HG02610 (cell line): ENCODE results near the gene ESF1.

Source experiments
- ATAC-seq: cut with Tn5 transposase; IDR thresholded peaks from one replicate; pipeline ENCODE4 v1.9.1; 2021; ENCODE audit warnings: mild to moderate bottlenecking, moderate library complexity; ENCODE audit not compliant: unreplicated experiment

Gene ESF1, protein sequence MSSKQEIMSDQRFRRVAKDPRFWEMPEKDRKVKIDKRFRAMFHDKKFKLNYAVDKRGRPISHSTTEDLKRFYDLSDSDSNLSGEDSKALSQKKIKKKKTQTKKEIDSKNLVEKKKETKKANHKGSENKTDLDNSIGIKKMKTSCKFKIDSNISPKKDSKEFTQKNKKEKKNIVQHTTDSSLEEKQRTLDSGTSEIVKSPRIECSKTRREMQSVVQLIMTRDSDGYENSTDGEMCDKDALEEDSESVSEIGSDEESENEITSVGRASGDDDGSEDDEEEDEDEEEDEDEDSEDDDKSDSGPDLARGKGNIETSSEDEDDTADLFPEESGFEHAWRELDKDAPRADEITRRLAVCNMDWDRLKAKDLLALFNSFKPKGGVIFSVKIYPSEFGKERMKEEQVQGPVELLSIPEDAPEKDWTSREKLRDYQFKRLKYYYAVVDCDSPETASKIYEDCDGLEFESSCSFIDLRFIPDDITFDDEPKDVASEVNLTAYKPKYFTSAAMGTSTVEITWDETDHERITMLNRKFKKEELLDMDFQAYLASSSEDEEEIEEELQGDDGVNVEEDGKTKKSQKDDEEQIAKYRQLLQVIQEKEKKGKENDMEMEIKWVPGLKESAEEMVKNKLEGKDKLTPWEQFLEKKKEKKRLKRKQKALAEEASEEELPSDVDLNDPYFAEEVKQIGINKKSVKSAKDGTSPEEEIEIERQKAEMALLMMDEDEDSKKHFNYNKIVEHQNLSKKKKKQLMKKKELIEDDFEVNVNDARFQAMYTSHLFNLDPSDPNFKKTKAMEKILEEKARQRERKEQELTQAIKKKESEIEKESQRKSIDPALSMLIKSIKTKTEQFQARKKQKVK

DNA sequence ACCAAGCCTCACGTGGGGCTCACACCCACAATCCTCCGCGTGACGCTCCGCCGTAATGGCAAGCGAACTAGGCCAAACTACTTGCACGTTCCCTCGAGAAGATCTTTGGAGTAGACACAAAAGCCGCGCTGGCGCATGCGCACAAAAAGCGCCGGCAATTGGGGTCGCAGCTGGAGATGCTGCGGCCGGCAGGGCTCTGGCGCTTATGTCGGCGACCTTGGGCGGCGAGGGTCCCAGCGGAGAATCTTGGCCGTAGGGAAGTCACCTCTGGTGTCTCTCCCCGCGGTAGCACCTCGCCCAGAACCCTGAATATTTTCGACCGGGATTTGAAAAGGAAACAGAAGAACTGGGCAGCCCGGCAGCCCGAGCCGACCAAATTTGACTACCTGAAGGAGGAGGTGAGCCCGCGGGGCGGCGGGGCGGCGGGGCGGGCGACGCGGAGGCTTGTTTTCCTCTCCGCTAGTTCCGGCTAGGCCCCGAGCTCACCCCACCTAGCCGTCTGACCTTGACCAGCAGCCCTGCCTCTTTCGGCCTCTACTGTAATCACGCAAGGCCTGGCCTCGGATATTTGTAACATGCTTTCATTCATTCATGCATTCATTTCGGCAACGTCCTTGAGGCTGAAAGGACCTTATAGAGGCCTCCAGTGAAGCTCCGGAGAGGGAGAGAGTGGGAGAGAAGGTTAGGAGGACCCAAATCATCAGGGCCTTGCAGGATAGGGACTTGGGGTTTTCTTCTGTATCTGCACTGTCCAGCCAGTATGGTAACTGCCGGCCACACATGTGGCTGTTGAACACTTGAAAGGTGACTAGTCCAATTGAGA is at the start of gene ESF1, which contains the start of gene NDUFAF5:
Gene ESF1, minus strand, starts transcription at position 27 of the 823 bp plus-strand sequence. CDS start 1,779 bp downstream, outside the sequence.
Gene NDUFAF5, plus strand, starts transcription at position 136 of the 823 bp plus-strand sequence. Its CDS starts 41 bp downstream, at position 177.
- ATAC-seq, result peak; percentile 97

DNA sequence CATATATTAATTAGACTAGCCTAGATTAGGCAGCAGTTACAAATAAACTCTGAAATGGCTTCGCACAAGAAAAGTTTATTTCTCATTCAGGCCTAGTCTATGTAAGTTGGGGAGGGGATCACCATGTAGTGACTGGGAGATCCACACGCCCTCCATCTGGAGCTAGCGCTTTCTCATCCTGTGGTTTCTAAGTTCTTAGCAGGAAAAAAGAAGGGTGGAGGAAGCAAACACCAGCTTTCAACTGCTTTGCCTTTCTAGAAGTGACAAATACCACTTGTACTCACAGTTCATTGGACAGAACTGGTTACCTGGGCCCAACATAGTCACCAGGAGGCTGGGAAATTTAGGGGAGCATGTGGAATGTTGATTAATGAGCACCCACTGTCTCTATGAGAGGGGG is 46.8 kb upstream of the ESF1 start:
- no peak for ATAC-seq

DNA sequence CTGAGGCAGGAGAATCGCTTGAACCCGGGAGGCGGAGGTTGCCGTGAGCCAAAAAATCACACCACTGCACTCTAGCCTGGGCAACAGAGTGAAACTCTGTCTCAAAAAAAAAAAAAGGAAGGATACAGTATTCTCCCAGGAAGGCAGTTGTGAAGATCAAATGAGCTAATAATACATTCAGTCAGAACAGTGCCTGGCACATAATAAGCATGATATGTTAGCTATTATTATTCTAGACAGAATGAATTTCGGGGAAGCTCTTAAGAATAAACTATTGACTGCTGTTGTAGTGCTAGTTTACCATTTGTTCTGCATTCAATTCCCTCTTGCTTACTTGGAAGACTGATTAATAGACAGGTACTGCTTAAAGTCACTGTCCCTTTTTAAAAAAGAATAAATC is 40.7 kb upstream of the ESF1 start:
- no peak for ATAC-seq

- no peak for ATAC-seq
Observed at GRCh38 chr20:13824459-13824858, 39.7 kb upstream of the ESF1 start.

DNA sequence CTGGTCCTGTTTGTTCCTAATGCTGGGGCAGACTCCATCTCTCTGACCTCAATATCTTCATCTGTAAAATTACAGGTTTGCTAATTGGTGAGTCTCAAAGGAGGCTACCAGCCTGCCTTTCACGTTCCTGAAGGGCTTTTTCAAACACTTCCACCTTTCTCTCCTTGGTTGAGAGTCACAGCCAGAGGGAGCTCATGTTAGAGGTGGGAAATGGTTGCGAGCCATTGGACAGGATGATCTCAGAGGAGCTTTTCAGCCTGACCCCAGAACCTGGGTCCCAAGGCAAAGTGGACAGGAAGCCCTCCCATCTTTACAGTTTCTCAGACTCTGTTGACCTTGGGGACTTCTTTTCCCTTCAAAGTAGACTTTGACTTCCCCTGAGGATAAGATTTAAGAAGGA is 37.7 kb upstream of the ESF1 start:
- ATAC-seq, result no peak

GRCh38 chr20:13821876-13822275 is 37.2 kb upstream of the ESF1 start:
- ATAC-seq, result no peak

DNA sequence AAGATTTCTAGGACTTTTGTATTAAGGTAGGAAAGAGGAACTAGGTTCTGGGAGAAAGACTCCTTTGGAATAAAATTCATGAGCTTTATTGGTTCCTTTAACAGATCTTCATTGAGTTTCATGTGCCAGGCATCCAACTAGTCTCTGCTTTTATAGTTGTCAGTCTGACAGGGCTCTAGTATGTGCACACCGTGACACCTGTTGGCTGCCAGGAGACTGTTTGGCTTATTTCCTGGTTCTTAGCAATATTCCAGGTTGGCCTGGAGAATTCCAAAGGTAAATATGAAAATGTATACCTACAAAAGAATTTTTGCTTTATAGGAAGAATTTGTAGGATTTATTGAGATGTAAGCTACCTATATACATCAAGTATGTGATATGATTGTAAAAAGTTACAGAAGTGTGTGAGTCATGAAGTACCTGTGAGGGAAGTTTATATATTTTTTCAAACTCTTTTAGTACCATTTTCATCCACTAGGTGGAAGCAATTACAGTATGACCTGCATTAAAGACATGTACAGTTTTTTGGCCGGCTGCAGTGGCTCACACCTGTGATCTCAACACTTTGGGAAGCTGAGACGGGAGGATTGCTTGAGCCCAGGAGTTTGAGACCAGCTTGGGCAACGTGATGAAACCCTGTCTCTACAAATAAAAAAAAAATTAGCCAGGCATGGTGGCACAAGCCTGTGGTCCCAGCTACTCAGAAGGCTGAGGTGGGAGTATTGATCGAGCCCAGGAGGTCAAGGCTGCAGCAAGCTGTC is 35.3 kb upstream of the ESF1 start:
- ATAC-seq, result peak; percentile 81

- ATAC-seq, result no peak
Observed at GRCh38 chr20:13817342-13817741, 32.6 kb upstream of the ESF1 start.

GRCh38 chr20:13816757-13817156 is 32.0 kb upstream of the ESF1 start:
- ATAC-seq, result no peak

GRCh38 chr20:13814672-13815071 is 30.0 kb upstream of the ESF1 start:
- no peak for ATAC-seq

DNA sequence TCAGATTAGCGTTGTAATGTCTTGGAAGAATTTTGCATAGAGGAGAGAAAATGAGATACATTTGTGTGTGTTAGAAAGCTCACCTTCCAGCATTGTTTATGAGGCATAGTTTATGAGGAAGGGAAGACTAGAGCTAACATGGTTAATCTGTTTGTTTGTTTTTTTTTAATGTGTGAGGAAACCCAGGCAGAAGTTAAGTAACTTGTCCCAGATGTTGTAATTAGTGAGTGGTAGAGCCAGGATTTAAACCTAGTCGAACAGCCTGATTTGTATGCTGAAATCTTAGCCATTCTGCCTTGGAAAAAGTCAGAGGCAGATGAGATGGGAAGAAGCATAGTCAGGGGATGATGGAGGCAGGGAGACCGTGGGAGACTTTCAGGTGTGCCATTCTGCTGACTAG is 29.2 kb upstream of the ESF1 start:
- no peak for ATAC-seq

- no peak for ATAC-seq
Observed at GRCh38 chr20:13810446-13810845, 25.7 kb upstream of the ESF1 start.

DNA sequence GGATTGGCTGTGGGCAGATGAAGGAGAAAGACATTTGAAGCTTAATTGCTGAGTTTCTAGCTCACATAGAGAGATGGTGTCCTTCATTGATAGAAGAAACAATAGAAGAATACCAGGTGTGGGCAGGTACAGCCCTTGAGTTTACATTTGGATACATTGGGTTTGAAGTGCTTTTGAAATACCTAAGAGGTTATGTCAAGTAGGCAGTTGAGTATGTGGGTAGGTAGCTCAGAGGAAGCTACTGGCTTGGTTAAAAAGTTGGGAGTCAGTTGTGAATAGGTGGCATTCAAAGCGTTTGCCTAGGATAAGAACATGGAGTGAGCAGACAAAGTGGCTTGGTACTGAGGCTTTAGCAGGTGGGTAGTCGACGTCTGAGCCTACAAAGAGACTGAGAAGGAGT is 25.1 kb upstream of the ESF1 start:
- no peak for ATAC-seq

- no peak for ATAC-seq
Observed at GRCh38 chr20:13809373-13809772, 24.7 kb upstream of the ESF1 start.

DNA sequence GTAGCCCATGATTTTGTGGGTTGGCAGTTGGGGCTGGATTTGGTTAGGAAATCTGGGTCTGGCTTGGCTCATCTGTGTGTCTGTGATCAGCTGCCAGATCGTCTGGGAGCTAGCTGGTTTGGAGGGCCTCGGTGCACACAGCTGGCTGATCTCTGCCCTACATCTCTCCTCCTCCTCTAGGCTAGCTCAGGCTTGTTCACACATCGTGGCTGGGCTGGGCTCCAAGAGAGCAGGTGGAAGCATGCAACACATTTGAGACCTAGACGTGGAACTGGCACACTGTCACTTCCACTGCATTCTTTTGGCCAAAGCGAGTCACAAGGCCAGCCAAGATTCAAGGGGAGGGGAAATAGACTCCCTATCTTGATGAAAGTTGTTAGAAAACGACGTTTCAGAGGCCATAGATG is 16.0 kb upstream of the ESF1 start:
- no peak for ATAC-seq

DNA sequence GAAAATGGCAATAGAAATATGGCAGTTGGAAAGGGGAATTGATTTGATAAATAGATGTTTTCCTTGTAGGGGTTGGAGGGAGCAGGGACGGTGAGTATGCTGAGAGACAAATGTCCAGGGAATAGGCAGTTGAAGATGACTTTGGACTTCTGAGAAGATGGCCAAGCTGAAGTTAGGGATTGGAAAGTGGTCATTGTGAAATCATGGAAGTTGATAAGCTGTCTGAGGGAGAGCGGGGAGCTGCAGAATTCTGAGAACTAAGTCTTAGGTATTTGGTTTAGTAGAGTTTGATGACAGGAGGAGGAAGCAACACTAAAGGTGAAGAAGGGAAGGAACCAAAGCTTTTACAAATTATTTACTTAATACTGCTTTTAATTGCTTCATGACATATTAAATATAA is 15.3 kb upstream of the ESF1 start:
- ATAC-seq, result no peak

- no peak for ATAC-seq
Observed at GRCh38 chr20:13799040-13799439, 14.3 kb upstream of the ESF1 start.

DNA sequence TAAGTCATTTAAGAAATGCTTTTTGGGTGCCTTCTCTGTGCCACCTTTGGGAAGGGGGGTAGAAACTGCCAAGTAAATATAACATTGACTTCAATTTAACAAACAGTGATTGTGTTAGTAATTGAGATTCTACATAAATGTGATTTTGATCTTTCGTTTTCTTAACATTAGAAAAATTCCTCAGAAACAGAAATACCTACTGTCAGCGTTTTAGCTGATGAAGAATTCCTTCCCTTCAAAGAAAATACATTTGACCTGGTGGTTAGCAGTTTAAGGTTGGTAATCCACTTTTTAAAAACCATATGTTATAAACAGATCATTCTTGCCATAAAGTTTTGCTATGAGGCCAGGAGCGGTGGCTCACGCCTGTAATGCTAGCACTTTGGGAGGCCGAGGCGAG is 9.9 kb upstream of the ESF1 start:
- ATAC-seq, result no peak

- no peak for ATAC-seq
Observed at GRCh38 chr20:13793001-13793400, 8.3 kb upstream of the ESF1 start.
